Peyer's patch (tissue), 4 donors: ENCODE data around the gene C1orf210. TPM values are rescaled to one million over a fixed set of nuclear protein-coding genes. Genes with fewer than 3 reads are reported as not detected.

ENCODE experiments used
- DNase-seq, 3 donors: peaks; one replicate each; pipeline ENCODE4 v3.0.0-alpha.2; 2017 to 2019
- H3K27ac ChIP-seq, 4 donors: fragments of 200-600 bp; sonication (generic); one replicate each; pipeline ENCODE4 v1.5.1; 2016 to 2019
- H3K27me3 ChIP-seq, 2 donors: fragments of 200-600 bp; sonication (generic); one replicate each; pipeline ENCODE4 v1.5.1; 2019
- H3K36me3 ChIP-seq, 3 donors: fragments of 200-600 bp; sonication (generic); one replicate each; pipeline ENCODE4 v1.5.1; 2016 to 2019
- H3K4me1 ChIP-seq, 4 donors: fragments of 200-600 bp; sonication (generic); one replicate each; pipeline ENCODE4 v1.5.1; 2016 to 2019
- H3K4me3 ChIP-seq, 4 donors: fragments of 200-600 bp; sonication (generic); 1 replicate in 3 of 4; 2 replicates in 1 of 4; pipeline ENCODE4 v1.5.1; 2016 to 2019; ENCODE audit warnings: mild to moderate bottlenecking in 1 of 4
- H3K9me3 ChIP-seq, 4 donors: fragments of 200-600 bp; sonication (generic); one replicate each; pipeline ENCODE4 v1.5.1; 2016 to 2019; ENCODE audit warnings: mild to moderate bottlenecking in 1 of 4
- CTCF ChIP-seq, 6 experiments: fragments of 450-650 bp in 4 of 6; fragments of 200-600 bp in 2 of 6; sonication (generic) in 1 of 6; IDR thresholded peaks; one replicate each; pipeline ENCODE4 v1.5.1; 2017 to 2019; ENCODE audit warnings: antibody characterized with exemption in 6 of 6, mild to moderate bottlenecking in 3 of 6, moderate library complexity in 1 of 6
- POLR2A ChIP-seq, 2 donors: fragments of 450-650 bp; IDR thresholded peaks; one replicate each; pipeline ENCODE4 v1.5.1; 2017; ENCODE audit warnings: antibody characterized with exemption in 2 of 2, mild to moderate bottlenecking in 2 of 2, moderate library complexity in 2 of 2
- total RNA-seq, 4 donors: library from RNA; depleted of rRNA; stranded (reverse); fragments of >200 nt; gene quantifications; one replicate each; pipeline ENCODE4 v1.1.0, GENCODE V29; 2016

The C1orf210 gene
- total RNA-seq, 4 donors from 2014 or later, result 4.1 to 80.9 (median 74.4) TPM

- Histone ChIP-seq H3K4me1 (peaks cover 0 to 29% (median 0%) of the 10 kb centered on the region in 4 donors), H3K9me3 (no peaks in the 10 kb centered on the region), H3K36me3 (no peaks in the 10 kb centered on the region), H3K27ac (peak overlapping the region in 2 of 4 donors; percentile 54 to 66), H3K27me3 (no peaks in the 10 kb centered on the region), H3K4me3 (no peak overlapping the region)
- TF ChIP-seq POLR2A (IDR thresholded peaks at IDR 0.05) (no peak), CTCF (IDR thresholded peaks at IDR 0.05) (no peak)
- DNase-seq, result peak in 2 of 3 donors; percentile 63 to 76
Observed at GRCh38 chr1:43293896-43294760, 8.7 kb upstream of the C1orf210 start.

GRCh38 chr1:43293176-43293575 lies 7.8 kb upstream of the C1orf210 start:
- no peaks in the 10 kb centered on the region for H3K27me3 ChIP-seq
- H3K27ac ChIP-seq, result peak overlapping the region in 1 of 4 donors; percentile 66
- no peak for DNase-seq
- no peak overlapping the region for H3K4me3 ChIP-seq
- no peaks in the 10 kb centered on the region for H3K9me3 ChIP-seq
- TF ChIP-seq POLR2A (IDR thresholded peaks at IDR 0.05), result no peak
- TF ChIP-seq CTCF (IDR thresholded peaks at IDR 0.05), result no peak
- peaks cover 0 to 38% (median 0%) of the 10 kb centered on the region in 4 donors for H3K4me1 ChIP-seq
- H3K36me3 ChIP-seq, result no peaks in the 10 kb centered on the region

- DNase-seq, result no peak
- no peak overlapping the region for H3K4me3 ChIP-seq
- H3K4me1 ChIP-seq, result peaks cover 0 to 38% (median 0%) of the 10 kb centered on the region in 4 donors
- no peaks in the 10 kb centered on the region for H3K9me3 ChIP-seq
- H3K36me3 ChIP-seq, result no peaks in the 10 kb centered on the region
- TF ChIP-seq POLR2A (IDR thresholded peaks at IDR 0.05), result no peak
- TF ChIP-seq CTCF (IDR thresholded peaks at IDR 0.05), result no peak
- H3K27me3 ChIP-seq, result no peaks in the 10 kb centered on the region
- peak overlapping the region in 1 of 4 donors; percentile 66 for H3K27ac ChIP-seq
Observed at GRCh38 chr1:43292679-43293078, 7.3 kb upstream of the C1orf210 start.

GRCh38 chr1:43292216-43292615 lies 6.8 kb upstream of the C1orf210 start:
- H3K9me3 ChIP-seq, result no peaks in the 10 kb centered on the region
- H3K36me3 ChIP-seq, result no peaks in the 10 kb centered on the region
- no peak overlapping the region for H3K4me3 ChIP-seq
- TF ChIP-seq CTCF (IDR thresholded peaks at IDR 0.05) (no peak), POLR2A (IDR thresholded peaks at IDR 0.05) (no peak)
- DNase-seq, result no peak
- peaks cover 0 to 38% (median 0%) of the 10 kb centered on the region in 4 donors for H3K4me1 ChIP-seq
- H3K27me3 ChIP-seq, result no peaks in the 10 kb centered on the region
- no peak overlapping the region for H3K27ac ChIP-seq

- H3K36me3 ChIP-seq, result no peaks in the 10 kb centered on the region
- no peak overlapping the region for H3K27ac ChIP-seq
- peaks cover 0 to 20% (median 0%) of the 10 kb centered on the region in 4 donors for H3K4me1 ChIP-seq
- TF ChIP-seq CTCF (IDR thresholded peaks at IDR 0.05), result no peak
- TF ChIP-seq POLR2A (IDR thresholded peaks at IDR 0.05), result no peak
- DNase-seq, result peak in 1 of 3 donors; percentile 14
- no peak overlapping the region for H3K4me3 ChIP-seq
- H3K27me3 ChIP-seq, result no peaks in the 10 kb centered on the region
- no peaks in the 10 kb centered on the region for H3K9me3 ChIP-seq
Observed at GRCh38 chr1:43288785-43289706, 3.7 kb upstream of the C1orf210 start.
